Measurements from ENCODE around the gene YEATS2.

Gene YEATS2

GRCh38 chr3:183815951-183816475 is 118.4 kb downstream of the YEATS2 start:
- DNase-seq, result no peak

- no peak for DNase-seq
These were observed 119.3 kb downstream of the YEATS2 start for GRCh38 chr3:183816681-183817510.

- no peak for DNase-seq
These were observed 120.0 kb downstream of the YEATS2 start for GRCh38 chr3:183817639-183818038.

GRCh38 chr3:183818041-183818620 is 120.5 kb downstream of the YEATS2 start:
- no peak for DNase-seq

- no peak for DNase-seq
These were observed 121.4 kb downstream of the YEATS2 start for GRCh38 chr3:183818706-183819624.

GRCh38 chr3:183819831-183820230 is 122.2 kb downstream of the YEATS2 start:
- DNase-seq, result no peak

- DNase-seq, result no peak
These were observed 125.0 kb downstream of the YEATS2 start for GRCh38 chr3:183822631-183823030.

- peak; percentile 10 for DNase-seq
These were observed 126.4 kb downstream of the YEATS2 start for GRCh38 chr3:183823963-183824362.

- no peak for DNase-seq
These were observed 127.3 kb downstream of the YEATS2 start for GRCh38 chr3:183824761-183825455.

- peak; percentile 66 for DNase-seq
These were observed 128.0 kb downstream of the YEATS2 start, which contains the start of gene MAP6D1 for GRCh38 chr3:183825456-183826161. TSS of gene MAP6D1 (minus strand) at chr3:183825577. CDS start at chr3:183825547, 30 bp downstream.

- peak; percentile 36 for DNase-seq
These were observed 129.1 kb downstream of the YEATS2 start for GRCh38 chr3:183826448-183827250.

GRCh38 chr3:183827809-183828537 is 130.4 kb downstream of the YEATS2 start:
- no peak for DNase-seq

GRCh38 chr3:183828538-183828870 is 130.9 kb downstream of the YEATS2 start:
- no peak for DNase-seq

GRCh38 chr3:183829466-183829865 is 131.9 kb downstream of the YEATS2 start:
- no peak for DNase-seq

- DNase-seq, result no peak
These were observed 132.6 kb downstream of the YEATS2 start for GRCh38 chr3:183830187-183830586.

- no peak for DNase-seq
These were observed 135.9 kb downstream of the YEATS2 start for GRCh38 chr3:183833516-183833915.

- DNase-seq, result no peak
These were observed 139.8 kb downstream of the YEATS2 start for GRCh38 chr3:183837390-183837789.

- no peak for DNase-seq
These were observed 140.3 kb downstream of the YEATS2 start for GRCh38 chr3:183837894-183838293.

GRCh38 chr3:183839751-183840150 is 142.2 kb downstream of the YEATS2 start:
- DNase-seq, result no peak

- no peak for DNase-seq
These were observed 147.0 kb downstream of the YEATS2 start for GRCh38 chr3:183844606-183845005.

All from NCI-H1092 treated with DMSO at 0.1 percent for 48 hours (cell line).